GM23338 (cell line): ENCODE results near the gene SLX4. TPM values are rescaled to one million over a fixed set of nuclear protein-coding genes. Genes with fewer than 3 reads are reported as not detected.

Experiments
- ATAC-seq: fragments of 200-7000 bp; cut with Tn5 transposase; 3 replicates; pipeline ENCODE4 v1.9.1; 2020
- DNase-seq: peaks from one replicate; pipeline ENCODE4 v3.0.0-alpha.2; 2015; ENCODE audit warnings: low spot score
- H2AFZ ChIP-seq: fragments of 200-600 bp; sonication (generic); 2 replicates; pipeline ENCODE4 v1.8.0; 2016; ENCODE audit warnings: antibody characterized with exemption, mild to moderate bottlenecking, moderate library complexity
- H3F3A ChIP-seq: fragments of 200-600 bp; sonication (generic); replicated peaks from 2 replicates; pipeline ENCODE4 v1.8.0; 2017; ENCODE audit warnings: antibody characterized with exemption, mixed run types, low read depth
- H3K27ac ChIP-seq: fragments of 200-600 bp; sonication (generic); 2 replicates; pipeline ENCODE4 v1.6.1; 2016; ENCODE audit warnings: low read depth
- H3K27me3 ChIP-seq: fragments of 200-600 bp; sonication (generic); 2 replicates; pipeline ENCODE4 v1.8.0; 2016; ENCODE audit warnings: mild to moderate bottlenecking, mixed run types, moderate library complexity; ENCODE audit not compliant: insufficient read depth
- H3K36me3 ChIP-seq: fragments of 200-600 bp; sonication (generic); 2 replicates; pipeline ENCODE4 v1.8.0; 2016; ENCODE audit warnings: mild to moderate bottlenecking; ENCODE audit not compliant: insufficient read depth
- H3K4me1 ChIP-seq: fragments of 200-600 bp; sonication (generic); 2 replicates; pipeline ENCODE4 v1.8.0; 2016; ENCODE audit warnings: mild to moderate bottlenecking, moderate library complexity; ENCODE audit not compliant: insufficient read depth
- H3K4me2 ChIP-seq: fragments of 200-600 bp; sonication (generic); 2 replicates; pipeline ENCODE4 v1.7.1; 2017; ENCODE audit warnings: mixed run types
- H3K4me3 ChIP-seq: fragments of 200-600 bp; sonication (generic); 2 replicates; pipeline ENCODE4 v1.6.1; 2016; ENCODE audit warnings: mixed run types
- H3K79me2 ChIP-seq: fragments of 200-600 bp; sonication (generic); replicated peaks from 2 replicates; pipeline ENCODE4 v1.8.0; 2017; ENCODE audit warnings: mild to moderate bottlenecking; ENCODE audit not compliant: insufficient read depth
- H3K9me2 ChIP-seq: fragments of 200-600 bp; sonication (generic); 2 replicates; pipeline ENCODE4 v1.8.0; 2017; ENCODE audit not compliant: insufficient read depth
- H4K20me1 ChIP-seq: fragments of 200-600 bp; sonication (generic); replicated peaks from 2 replicates; pipeline ENCODE4 v1.8.0; 2017; ENCODE audit warnings: mild to moderate bottlenecking; ENCODE audit not compliant: insufficient read depth
- H3K27ac Mint-ChIP-seq: 2 replicates; pipeline ENCODE4 v1.8.0; 2020; ENCODE audit warnings: inconsistent platforms, mild to moderate bottlenecking, moderate library complexity, mixed read lengths
- H3K27me3 Mint-ChIP-seq: 3 replicates; pipeline ENCODE4 v1.8.0; 2022; ENCODE audit warnings: low read depth, mild to moderate bottlenecking, moderate library complexity, mixed read lengths, inconsistent platforms; ENCODE audit not compliant: insufficient read depth, poor library complexity
- H3K36me3 Mint-ChIP-seq: 3 replicates; pipeline ENCODE4 v1.8.0; 2021; ENCODE audit warnings: low read depth, mild to moderate bottlenecking, inconsistent platforms, moderate library complexity, mixed read lengths
- H3K4me1 Mint-ChIP-seq: 3 replicates; pipeline ENCODE4 v1.8.0; 2020; ENCODE audit warnings: mild to moderate bottlenecking, inconsistent platforms, mixed read lengths
- H3K4me3 Mint-ChIP-seq: 3 replicates; pipeline ENCODE4 v1.8.0; 2021; ENCODE audit warnings: moderate library complexity, mild to moderate bottlenecking, inconsistent platforms, mixed read lengths
- H3K9me3 Mint-ChIP-seq: 3 replicates; pipeline ENCODE4 v1.8.0; 2020; ENCODE audit warnings: moderate library complexity, mild to moderate bottlenecking, inconsistent platforms, mixed read lengths
- CREB1 ChIP-seq: fragments of 250-450 bp; sonication (Bioruptor Pico); IDR thresholded peaks from 2 replicates; pipeline ENCODE4 v1.5.0; 2020; ENCODE audit warnings: low read depth, mild to moderate bottlenecking, moderate library complexity
- CTCF ChIP-seq, 2 experiments: fragments of 200-600 bp in 1 of 2; sonication (generic) in 1 of 2; conservative IDR thresholded peaks; 2 replicates each; pipeline versions ENCODE4 v1.5.1 to v1.6.1; 2016 to 2017; ENCODE audit warnings: antibody characterized with exemption in 2 of 2, low read depth in 2 of 2, mild to moderate bottlenecking in 2 of 2, moderate library complexity in 1 of 2
- EZH2 ChIP-seq: fragments of 200-600 bp; sonication (generic); IDR thresholded peaks from one replicate; pipeline ENCODE4 v1.8.0; 2017; ENCODE audit warnings: antibody characterized with exemption, mild to moderate bottlenecking, low read depth; ENCODE audit not compliant: unreplicated experiment
- EZH2phosphoT487 ChIP-seq: fragments of 200-600 bp; sonication (generic); IDR thresholded peaks from one replicate; pipeline ENCODE4 v1.8.1; 2018; ENCODE audit warnings: antibody characterized with exemption; ENCODE audit not compliant: unreplicated experiment
- JUNB ChIP-seq: IDR thresholded peaks from one replicate; pipeline ENCODE4 v1.6.1; 2016; ENCODE audit warnings: antibody characterized with exemption; ENCODE audit not compliant: unreplicated experiment
- NANOG ChIP-seq: IDR thresholded peaks from 2 replicates; pipeline ENCODE4 v1.6.1; 2016; ENCODE audit warnings: antibody characterized with exemption, borderline replicate concordance
- POLR2AphosphoS5 ChIP-seq: IDR thresholded peaks from 2 replicates; pipeline ENCODE4 v1.6.1; 2016; ENCODE audit warnings: antibody characterized with exemption, low read depth
- STAT1 ChIP-seq: IDR thresholded peaks from one replicate; pipeline ENCODE4 v1.6.1; 2016; ENCODE audit warnings: antibody characterized with exemption; ENCODE audit not compliant: unreplicated experiment
- ZNF331 ChIP-seq: fragments of 250-450 bp; sonication (Bioruptor Pico); IDR thresholded peaks from 2 replicates; pipeline ENCODE4 v1.5.0; 2020; ENCODE audit warnings: low read depth, mild to moderate bottlenecking, moderate library complexity
- ZNF462 ChIP-seq: fragments of 250-450 bp; sonication (Bioruptor Pico); IDR thresholded peaks from 2 replicates; pipeline ENCODE4 v1.5.0; 2020; ENCODE audit warnings: mild to moderate bottlenecking, moderate library complexity
- polyA plus RNA-seq: library from polyadenylated mRNA; unstranded; fragments of >200 nt; fragmentation: Nextera tagmentation; extraction: Ambion mirVana; gene quantifications from 2 replicates; pipeline ENCODE4 v1.2.1, GENCODE V29; 2016
- total RNA-seq: library from RNA; depleted of rRNA; stranded (reverse); fragments of >200 nt; shearing (Covaris generic); gene quantifications from 2 replicates; pipeline ENCODE4 v1.2.3, GENCODE V29; 2014

The SLX4 gene
- total and polyA plus RNA-seq, 2 experiments from 2014 or later = 3.0 to 15.2 TPM

GRCh38 chr16:3574195-3574594 is 37.2 kb downstream of the SLX4 start:
- Histone ChIP-seq H2AFZ (no peak overlapping the region), H3K4me2 (no peak overlapping the region), H3K79me2 (no peaks in the 10 kb centered on the region), H3F3A (no peaks in the 10 kb centered on the region), H3K9me2 (no peaks in the 10 kb centered on the region), H3K4me1 (no peaks in the 10 kb centered on the region), H4K20me1 (no peaks in the 10 kb centered on the region), H3K4me3 (no peak overlapping the region), H3K27me3 (no peaks in the 10 kb centered on the region), H3K36me3 (no peaks in the 10 kb centered on the region), H3K27ac (no peak overlapping the region)
- TF ChIP-seq EZH2phosphoT487 (no peak), STAT1 (no peak), EZH2 (no peak), JUNB (no peak), ZNF462 (CRISPR knock-in tag) (no peak), ZNF331 (CRISPR knock-in tag) (no peak), NANOG (no peak), CREB1 (CRISPR knock-in tag) (no peak), CTCF (conservative IDR thresholded peaks at IDR 0.05; ENCODE audit: low read depth in 2 of 2) (no peak), POLR2AphosphoS5 (no peak)
- no peak for DNase-seq
- ATAC-seq = no peak
- no peak overlapping the region for H3K27ac Mint-ChIP-seq
- peaks cover 10% of the 10 kb centered on the region for H3K9me3 Mint-ChIP-seq
- H3K4me3 Mint-ChIP-seq = no peak overlapping the region
- peaks cover 6% of the 10 kb centered on the region for H3K36me3 Mint-ChIP-seq
- peaks cover 5% of the 10 kb centered on the region; the same call in 1 of the 3 replicates for H3K4me1 Mint-ChIP-seq
- peaks cover 3% of the 10 kb centered on the region for H3K27me3 Mint-ChIP-seq
